PC-9 (cell line): Measurements from ENCODE around the gene MIB1.

Source experiments
- CTCF ChIP-seq: fragments of 200-600 bp; sonication (generic); conservative IDR thresholded peaks from 2 replicates; pipeline ENCODE4 v1.6.1; 2017; ENCODE audit warnings: mixed run types, antibody characterized with exemption, mild to moderate bottlenecking, moderate library complexity
- EZH2 ChIP-seq: fragments of 200-600 bp; sonication (generic); IDR thresholded peaks from 2 replicates; pipeline ENCODE4 v1.8.0; 2017; ENCODE audit warnings: antibody characterized with exemption, low read depth

- no peak for TF ChIP-seq CTCF
- TF ChIP-seq EZH2: no peak
These were observed 178.1 kb downstream of the MIB1 start for GRCh38 chr18:21918693-21919092.
